Loucy (cell line): ENCODE measurements around the gene TMEM38A.

Experiments used
- EZH2phosphoT487 ChIP-seq: fragments of 200-600 bp; IDR thresholded peaks from 2 replicates; pipeline ENCODE4 v1.6.1; 2018; ENCODE audit warnings: antibody characterized with exemption, mild to moderate bottlenecking, moderate library complexity, borderline replicate concordance
- TF ChIP-seq, protein P1 (sequence below): fragments of 200-600 bp; sonication (generic); conservative IDR thresholded peaks from 2 replicates; pipeline ENCODE4 v1.5.1; 2014; ENCODE audit warnings: mild to moderate bottlenecking, antibody characterized with exemption, low read length

DNA sequence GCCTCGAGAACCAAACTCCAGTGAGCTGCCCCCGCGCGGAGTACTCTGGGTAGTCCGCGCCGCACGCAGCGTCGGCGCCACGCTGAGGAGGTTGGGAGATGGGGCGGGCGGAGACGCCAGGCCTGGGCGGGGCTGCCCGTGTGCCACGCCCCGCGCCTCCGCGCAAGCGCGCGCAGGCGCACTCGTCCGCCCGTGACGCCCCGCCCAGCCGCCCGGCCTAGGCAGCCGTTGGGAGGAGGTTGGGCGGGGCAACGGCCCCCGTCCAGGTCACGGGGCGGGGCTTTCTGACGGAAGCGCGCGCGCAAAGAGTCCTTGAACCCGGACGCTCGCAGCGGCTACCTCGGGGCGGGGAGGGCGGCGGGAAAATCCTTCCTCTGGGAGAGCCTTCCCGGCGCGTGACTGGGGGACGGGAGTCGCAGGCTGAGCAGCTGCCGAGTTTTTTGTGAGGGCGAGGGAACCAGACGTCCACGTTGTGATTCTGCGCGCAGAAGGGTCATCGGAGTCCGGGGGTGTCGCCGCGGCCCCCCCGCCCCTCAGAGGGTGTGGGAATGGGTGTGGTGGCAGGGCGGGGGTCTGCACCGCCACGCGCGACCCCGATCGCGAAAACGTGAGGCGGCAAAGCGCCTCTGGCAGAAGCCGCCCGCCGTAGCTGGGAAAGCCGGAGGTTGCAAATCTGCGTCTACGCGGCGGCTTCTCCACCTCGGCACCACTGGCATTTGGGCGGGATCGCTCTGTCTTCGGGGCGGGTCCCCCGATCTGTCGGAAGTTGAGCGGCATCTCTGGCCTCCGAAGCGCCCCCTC is 32.6 kb upstream of the TMEM38A start, which contains the start of gene MED26:
- TF ChIP-seq, protein P1, sequence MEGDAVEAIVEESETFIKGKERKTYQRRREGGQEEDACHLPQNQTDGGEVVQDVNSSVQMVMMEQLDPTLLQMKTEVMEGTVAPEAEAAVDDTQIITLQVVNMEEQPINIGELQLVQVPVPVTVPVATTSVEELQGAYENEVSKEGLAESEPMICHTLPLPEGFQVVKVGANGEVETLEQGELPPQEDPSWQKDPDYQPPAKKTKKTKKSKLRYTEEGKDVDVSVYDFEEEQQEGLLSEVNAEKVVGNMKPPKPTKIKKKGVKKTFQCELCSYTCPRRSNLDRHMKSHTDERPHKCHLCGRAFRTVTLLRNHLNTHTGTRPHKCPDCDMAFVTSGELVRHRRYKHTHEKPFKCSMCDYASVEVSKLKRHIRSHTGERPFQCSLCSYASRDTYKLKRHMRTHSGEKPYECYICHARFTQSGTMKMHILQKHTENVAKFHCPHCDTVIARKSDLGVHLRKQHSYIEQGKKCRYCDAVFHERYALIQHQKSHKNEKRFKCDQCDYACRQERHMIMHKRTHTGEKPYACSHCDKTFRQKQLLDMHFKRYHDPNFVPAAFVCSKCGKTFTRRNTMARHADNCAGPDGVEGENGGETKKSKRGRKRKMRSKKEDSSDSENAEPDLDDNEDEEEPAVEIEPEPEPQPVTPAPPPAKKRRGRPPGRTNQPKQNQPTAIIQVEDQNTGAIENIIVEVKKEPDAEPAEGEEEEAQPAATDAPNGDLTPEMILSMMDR: no peak
- no peak for TF ChIP-seq EZH2phosphoT487
